Glutamatergic neuron (in vitro differentiated cells): ENCODE data around the gene NTRK2. TPM values are rescaled to one million over a fixed set of nuclear protein-coding genes. Genes with fewer than 3 reads are reported as not detected.

ENCODE experiments used
- DNase-seq: peaks from one replicate; pipeline ENCODE4 v3.0.0; 2022
- H3K27ac Mint-ChIP-seq: one replicate; pipeline ENCODE4 v1.8.0; 2020; ENCODE audit warnings: mild to moderate bottlenecking, mixed read lengths, inconsistent platforms; ENCODE audit not compliant: unreplicated experiment
- H3K27me3 Mint-ChIP-seq: one replicate; pipeline ENCODE4 v1.8.0; 2020; ENCODE audit warnings: mild to moderate bottlenecking, moderate library complexity, mixed read lengths, inconsistent platforms; ENCODE audit not compliant: unreplicated experiment
- H3K36me3 Mint-ChIP-seq: one replicate; pipeline ENCODE4 v1.8.0; 2020; ENCODE audit warnings: mild to moderate bottlenecking, mixed read lengths, inconsistent platforms; ENCODE audit not compliant: unreplicated experiment
- H3K4me1 Mint-ChIP-seq: one replicate; pipeline ENCODE4 v1.8.0; 2020; ENCODE audit warnings: mild to moderate bottlenecking, low read depth, mixed read lengths, inconsistent platforms; ENCODE audit not compliant: unreplicated experiment
- H3K4me3 Mint-ChIP-seq: one replicate; pipeline ENCODE4 v1.8.0; 2020; ENCODE audit warnings: mild to moderate bottlenecking, mixed read lengths, inconsistent platforms; ENCODE audit not compliant: unreplicated experiment
- H3K9me3 Mint-ChIP-seq: one replicate; pipeline ENCODE4 v1.8.0; 2020; ENCODE audit warnings: mild to moderate bottlenecking, moderate library complexity, mixed read lengths, inconsistent platforms; ENCODE audit not compliant: unreplicated experiment
- CTCF ChIP-seq: fragments of 200-600 bp; sonication (generic); IDR thresholded peaks from one replicate; pipeline ENCODE4 v1.5.0; 2021; ENCODE audit not compliant: partially characterized antibody, unreplicated experiment
- total RNA-seq: library from RNA; stranded (reverse); fragmentation: NEBNext Ultra II Directional; extraction: Animal tissue kit (Norgen Biotek cat#: 25700); gene quantifications from one replicate; pipeline ENCODE4 v1.2.1, GENCODE V29; 2021; ENCODE audit not compliant: unreplicated experiment

Gene NTRK2
- total RNA-seq, 1 donor from 2014 or later, result 2.1 TPM

- TF ChIP-seq CTCF, result no peak
- H3K27ac Mint-ChIP-seq, result peak overlapping the region; percentile 17
These were observed 182.5 kb downstream of the NTRK2 start for GRCh38 chr9:84851935-84852585.

GRCh38 chr9:84852617-84853301, 183.2 kb downstream of the NTRK2 start:
- no peak for TF ChIP-seq CTCF

More at GRCh38 chr9:84851935-84852585, 182.5 kb downstream of the NTRK2 start:
- H3K27me3 Mint-ChIP-seq, result peaks cover 3% of the 10 kb centered on the region
- peaks cover 1% of the 10 kb centered on the region for H3K9me3 Mint-ChIP-seq
- no peak overlapping the region for H3K4me3 Mint-ChIP-seq
- H3K4me1 Mint-ChIP-seq, result peaks cover 7% of the 10 kb centered on the region
- DNase-seq, result no peak
- no peaks in the 10 kb centered on the region for H3K36me3 Mint-ChIP-seq

GRCh38 chr9:84856181-84856632, 186.7 kb downstream of the NTRK2 start:
- Mint-ChIP-seq H3K9me3 (peaks cover 1% of the 10 kb centered on the region), H3K4me3 (no peak overlapping the region), H3K27me3 (peaks cover 4% of the 10 kb centered on the region), H3K27ac (no peak overlapping the region), H3K4me1 (peaks cover 13% of the 10 kb centered on the region), H3K36me3 (no peaks in the 10 kb centered on the region)
- DNase-seq, result no peak
- no peak for TF ChIP-seq CTCF

More at GRCh38 chr9:84852617-84853301, 183.2 kb downstream of the NTRK2 start:
- Mint-ChIP-seq H3K4me1 (peaks cover 7% of the 10 kb centered on the region), H3K36me3 (no peaks in the 10 kb centered on the region), H3K27ac (no peak overlapping the region), H3K4me3 (no peak overlapping the region), H3K27me3 (peaks cover 3% of the 10 kb centered on the region), H3K9me3 (peaks cover 1% of the 10 kb centered on the region)
- no peak for DNase-seq

GRCh38 chr9:84857211-84857610, 187.7 kb downstream of the NTRK2 start:
- peaks cover 4% of the 10 kb centered on the region for H3K27me3 Mint-ChIP-seq
- peaks cover 14% of the 10 kb centered on the region for H3K4me1 Mint-ChIP-seq
- H3K4me3 Mint-ChIP-seq, result no peak overlapping the region
- no peak for TF ChIP-seq CTCF
- H3K27ac Mint-ChIP-seq, result no peak overlapping the region
- no peaks in the 10 kb centered on the region for H3K36me3 Mint-ChIP-seq
- H3K9me3 Mint-ChIP-seq, result peaks cover 1% of the 10 kb centered on the region
- no peak for DNase-seq

GRCh38 chr9:84858364-84858763, 188.8 kb downstream of the NTRK2 start:
- H3K27me3 Mint-ChIP-seq, result peaks cover 4% of the 10 kb centered on the region
- peaks cover 21% of the 10 kb centered on the region for H3K4me1 Mint-ChIP-seq
- no peak overlapping the region for H3K4me3 Mint-ChIP-seq
- peaks cover 1% of the 10 kb centered on the region for H3K9me3 Mint-ChIP-seq
- TF ChIP-seq CTCF, result no peak
- H3K36me3 Mint-ChIP-seq, result no peaks in the 10 kb centered on the region
- DNase-seq, result no peak
- no peak overlapping the region for H3K27ac Mint-ChIP-seq
